Measurements from ENCODE around the gene BCR.
"Not testable (repeated sequence)": the region's sequence is repeated elsewhere in the genome, so short reads cannot be mapped to it uniquely, and the experiment has no call there.

DNA sequence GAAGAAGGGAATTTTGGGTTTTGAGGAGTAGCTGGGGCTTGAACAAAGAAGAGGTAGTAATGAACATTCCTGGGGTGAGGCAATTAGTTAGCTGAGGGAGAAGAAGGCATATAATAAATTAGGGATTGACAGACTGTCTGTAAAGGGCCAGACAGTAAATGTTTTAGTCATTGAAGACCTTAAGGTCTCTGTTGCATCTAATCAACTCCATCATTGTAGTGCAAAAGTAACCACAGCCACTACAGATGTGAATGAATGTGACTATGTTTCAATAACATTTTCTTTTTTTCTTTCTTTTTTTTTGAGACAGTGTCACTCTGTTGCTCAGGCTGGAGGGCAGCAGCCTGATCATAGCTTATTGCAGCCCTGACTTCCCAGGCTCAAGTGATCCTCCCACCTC, 153.5 kb downstream of the BCR start:
- TF ChIP-seq POLR2A, POLR2AphosphoS5 (IDR thresholded peaks at IDR 0.05): not testable (repeated sequence)
